CD14-positive monocyte (primary cell): Measurements from ENCODE around the gene RASA2. TPM values are rescaled to one million over a fixed set of nuclear protein-coding genes. Genes with fewer than 3 reads are reported as not detected.

ENCODE experiments used
- DNase-seq, 3 donors: peaks; one replicate each; pipeline ENCODE4 v3.0.0-alpha.2; 2011 to 2022
- H2AFZ ChIP-seq: 2 replicates; pipeline ENCODE4 v1.6.0; 2012; ENCODE audit warnings: mild to moderate bottlenecking, low read depth, low read length, inconsistent platforms; ENCODE audit not compliant: insufficient read depth, poor library complexity, severe bottlenecking
- H3K27ac ChIP-seq, 2 donors: 1 replicate in 1 of 2; 2 replicates in 1 of 2; pipeline ENCODE4 v1.5.1; 2012 to 2013; ENCODE audit warnings: low read length in 2 of 2, control low read depth in 1 of 2, inconsistent platforms in 1 of 2, low read depth in 1 of 2, mild to moderate bottlenecking in 1 of 2
- H3K27me3 ChIP-seq, 2 donors: one replicate each; pipeline versions ENCODE4 v1.6.0 to v1.6.1; 2011 to 2013; ENCODE audit warnings: low read length in 2 of 2; ENCODE audit not compliant: control insufficient read depth in 2 of 2, insufficient read depth in 2 of 2
- H3K36me3 ChIP-seq, 2 donors: replicated peaks in 1 of 2; 1 replicate in 1 of 2; 2 replicates in 1 of 2; pipeline versions ENCODE4 v1.5.1 to v1.6.1; 2012 to 2013; ENCODE audit warnings: low read length in 2 of 2, control low read depth in 1 of 2, inconsistent platforms in 1 of 2, mild to moderate bottlenecking in 1 of 2; ENCODE audit not compliant: insufficient read depth in 2 of 2, control insufficient read depth in 1 of 2
- H3K4me1 ChIP-seq, 2 donors: 1 replicate in 1 of 2; 2 replicates in 1 of 2; pipeline versions ENCODE4 v1.5.1 to v1.6.1; 2012 to 2013; ENCODE audit warnings: low read length in 2 of 2, control low read depth in 1 of 2, inconsistent platforms in 1 of 2, mild to moderate bottlenecking in 1 of 2, moderate library complexity in 1 of 2; ENCODE audit not compliant: insufficient read depth in 2 of 2, control insufficient read depth in 1 of 2
- H3K4me2 ChIP-seq: replicated peaks from 2 replicates; pipeline ENCODE3; 2012; ENCODE audit warnings: low read length, moderate library complexity, mild to moderate bottlenecking; ENCODE audit not compliant: poor library complexity, severe bottlenecking; ENCODE audit errors: extremely low read depth
- H3K4me3 ChIP-seq, 3 experiments: fragments of 200-600 bp in 1 of 3; sonication (generic) in 1 of 3; replicated peaks in 1 of 3; 1 replicate in 2 of 3; 2 replicates in 1 of 3; pipeline ENCODE4 v1.5.1; 2011 to 2013; ENCODE audit warnings: low read length in 3 of 3, mild to moderate bottlenecking in 3 of 3, control low read depth in 2 of 3, low read depth in 2 of 3, inconsistent platforms in 1 of 3, moderate library complexity in 1 of 3
- H3K79me2 ChIP-seq: 2 replicates; pipeline ENCODE4 v1.6.0; 2012; ENCODE audit warnings: mild to moderate bottlenecking, control low read depth, inconsistent platforms, low read length, moderate library complexity; ENCODE audit not compliant: insufficient read depth
- H3K9ac ChIP-seq: 2 replicates; pipeline ENCODE4 v1.6.0; 2017; ENCODE audit warnings: low read length, mild to moderate bottlenecking; ENCODE audit not compliant: insufficient read depth, poor library complexity, severe bottlenecking
- H3K9me3 ChIP-seq, 2 donors: replicated peaks in 1 of 2; 1 replicate in 1 of 2; 2 replicates in 1 of 2; pipeline versions ENCODE4 v1.5.1 to v1.6.1; 2012 to 2013; ENCODE audit warnings: low read length in 2 of 2, control low read depth in 1 of 2; ENCODE audit not compliant: control insufficient read depth in 1 of 2, insufficient read depth in 1 of 2
- H4K20me1 ChIP-seq: 2 replicates; pipeline ENCODE4 v1.6.0; 2012; ENCODE audit warnings: mild to moderate bottlenecking, low read length, control low read depth, moderate library complexity; ENCODE audit not compliant: insufficient read depth
- H3K27ac Mint-ChIP-seq, 7 donors: one replicate each; pipeline ENCODE4 v1.8.0; 2020; ENCODE audit warnings: mild to moderate bottlenecking in 7 of 7, mixed read lengths in 7 of 7, moderate library complexity in 6 of 7, inconsistent platforms in 2 of 7
- H3K27me3 Mint-ChIP-seq, 3 donors: one replicate each; pipeline ENCODE4 v1.8.0; 2021 to 2022; ENCODE audit warnings: low read depth in 3 of 3, mild to moderate bottlenecking in 3 of 3, mixed read lengths in 3 of 3, moderate library complexity in 3 of 3, inconsistent platforms in 1 of 3
- H3K36me3 Mint-ChIP-seq, 2 donors: one replicate each; pipeline ENCODE4 v1.8.0; 2020; ENCODE audit warnings: mixed read lengths in 2 of 2, inconsistent platforms in 1 of 2, mild to moderate bottlenecking in 1 of 2
- H3K4me1 Mint-ChIP-seq: one replicate; pipeline ENCODE4 v1.8.0; 2020; ENCODE audit warnings: mild to moderate bottlenecking, mixed read lengths
- H3K4me3 Mint-ChIP-seq, 2 donors: one replicate each; pipeline ENCODE4 v1.8.0; 2020; ENCODE audit warnings: mild to moderate bottlenecking in 2 of 2, mixed read lengths in 2 of 2, moderate library complexity in 1 of 2
- H3K9me3 Mint-ChIP-seq, 7 donors: one replicate each; pipeline ENCODE4 v1.8.0; 2020 to 2022; ENCODE audit warnings: mixed read lengths in 7 of 7, mild to moderate bottlenecking in 6 of 7, moderate library complexity in 6 of 7, inconsistent platforms in 2 of 7
- WGBS: methylation state at CpG from one replicate; pipeline ENCODE4 v1.1.5; 2013; ENCODE audit warnings: missing lambda C conversion rate; ENCODE audit not compliant: insufficient coverage; 5-methylcytosine and 5-hydroxymethylcytosine counted together
- intact Hi-C, 2 donors: fragments of 100-400 bp; cut with micrococcal nuclease; formaldehyde crosslinking; loops; one replicate each; pipeline versions ENCODE4 v1.15.0 to v1.15.1; 2023
- polyA plus RNA-seq, 3 donors: library from polyadenylated mRNA; depleted of rRNA in 1 of 3; unstranded in 2 of 3; stranded (reverse) in 1 of 3; fragments of 300-500 nt in 2 of 3; fragments of >200 nt in 1 of 3; fragmentation: Illumina TruSeq in 2 of 3; gene quantifications; 1 replicate in 2 of 3; 2 replicates in 1 of 3; pipeline ENCODE4 v1.2.3, GENCODE V29; 2012 to 2021
- TF ChIP-seq, protein P1 (sequence below): fragments of 200-600 bp; IDR thresholded peaks from one replicate; pipeline ENCODE4 v1.8.0; 2022; ENCODE audit warnings: antibody characterized with exemption, mild to moderate bottlenecking

RASA2 gene
- polyA plus RNA-seq, 3 donors = 7.0 to 13.5 (median 8.8) TPM

DNA sequence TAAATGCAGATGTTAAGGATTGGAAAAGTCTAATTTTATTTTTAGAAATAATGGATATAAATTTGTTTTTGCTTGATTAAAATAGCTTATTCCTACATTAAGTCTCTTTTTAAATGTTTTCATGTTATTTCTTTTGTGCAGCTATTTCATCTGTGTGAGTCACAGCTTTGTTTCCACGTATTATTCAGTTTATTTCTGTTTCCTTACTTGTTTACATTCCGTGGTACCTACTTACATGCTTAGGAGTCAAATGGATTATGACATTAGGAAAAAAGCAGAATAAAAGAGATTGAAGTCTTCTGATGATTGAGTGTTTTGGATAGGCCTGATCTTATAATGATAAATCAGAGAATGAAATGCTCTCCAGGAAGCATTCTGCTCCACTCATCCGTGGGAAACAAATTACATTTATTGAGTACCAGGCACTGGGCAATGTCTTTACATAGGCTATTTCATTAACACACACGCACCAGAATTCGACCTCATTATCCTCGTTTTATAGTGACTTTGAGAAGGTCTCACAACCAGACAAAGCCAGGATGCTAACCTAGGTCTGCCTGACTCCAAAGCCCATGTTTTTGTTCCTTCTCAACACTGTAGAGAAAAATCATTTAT, 38.1 kb upstream of the RASA2 start:
- Mint-ChIP-seq H3K4me1 (peaks cover 3% of the 10 kb centered on the region), H3K27me3 (no peaks in the 10 kb centered on the region), H3K27ac (no peak overlapping the region), H3K36me3 (peaks cover 25 to 31% of the 10 kb centered on the region in 2 donors), H3K4me3 (no peak overlapping the region), H3K9me3 (no peaks in the 10 kb centered on the region)
- H3K79me2 ChIP-seq = no peaks in the 10 kb centered on the region
- no peak overlapping the region for H3K9ac ChIP-seq
- intact Hi-C loops = no loop called here
- H4K20me1 ChIP-seq = no peaks in the 10 kb centered on the region
- H3K27ac ChIP-seq = no peak overlapping the region
- 90% methylated on average over 2 of the region's 6 CpGs for WGBS
- no peaks in the 10 kb centered on the region for H3K27me3 ChIP-seq
- H3K4me1 ChIP-seq = peaks cover 0 to 4% of the 10 kb centered on the region in 2 donors
- no peaks in the 10 kb centered on the region for H3K9me3 ChIP-seq
- no peak for DNase-seq
- H3K4me2 ChIP-seq = no peak overlapping the region
- TF ChIP-seq, protein P1, sequence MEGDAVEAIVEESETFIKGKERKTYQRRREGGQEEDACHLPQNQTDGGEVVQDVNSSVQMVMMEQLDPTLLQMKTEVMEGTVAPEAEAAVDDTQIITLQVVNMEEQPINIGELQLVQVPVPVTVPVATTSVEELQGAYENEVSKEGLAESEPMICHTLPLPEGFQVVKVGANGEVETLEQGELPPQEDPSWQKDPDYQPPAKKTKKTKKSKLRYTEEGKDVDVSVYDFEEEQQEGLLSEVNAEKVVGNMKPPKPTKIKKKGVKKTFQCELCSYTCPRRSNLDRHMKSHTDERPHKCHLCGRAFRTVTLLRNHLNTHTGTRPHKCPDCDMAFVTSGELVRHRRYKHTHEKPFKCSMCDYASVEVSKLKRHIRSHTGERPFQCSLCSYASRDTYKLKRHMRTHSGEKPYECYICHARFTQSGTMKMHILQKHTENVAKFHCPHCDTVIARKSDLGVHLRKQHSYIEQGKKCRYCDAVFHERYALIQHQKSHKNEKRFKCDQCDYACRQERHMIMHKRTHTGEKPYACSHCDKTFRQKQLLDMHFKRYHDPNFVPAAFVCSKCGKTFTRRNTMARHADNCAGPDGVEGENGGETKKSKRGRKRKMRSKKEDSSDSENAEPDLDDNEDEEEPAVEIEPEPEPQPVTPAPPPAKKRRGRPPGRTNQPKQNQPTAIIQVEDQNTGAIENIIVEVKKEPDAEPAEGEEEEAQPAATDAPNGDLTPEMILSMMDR = no peak
- no peak overlapping the region for H3K4me3 ChIP-seq
- H2AFZ ChIP-seq = no peak overlapping the region
- peaks cover 13 to 31% of the 10 kb centered on the region in 2 donors for H3K36me3 ChIP-seq

DNA sequence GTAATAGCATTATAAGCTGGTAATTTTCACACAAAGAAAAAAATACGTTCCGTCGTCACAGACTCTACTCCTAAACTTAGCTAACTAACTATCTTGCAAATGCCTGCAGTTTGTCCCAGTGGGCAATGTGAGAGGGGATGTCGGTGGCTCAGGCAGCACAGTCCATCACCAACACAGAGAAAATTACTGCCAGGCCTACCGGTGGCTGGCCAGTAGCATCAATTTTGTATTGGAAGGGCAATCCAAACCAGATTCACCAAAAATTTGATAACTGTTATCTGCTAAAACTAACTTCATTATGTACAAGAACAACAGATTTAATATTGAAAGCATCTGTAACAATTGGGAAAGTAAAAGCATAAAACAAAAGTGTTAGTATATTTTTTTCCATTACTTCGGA, 37.4 kb upstream of the RASA2 start:
- intact Hi-C loops = no loop called here
- no peak for DNase-seq
- WGBS = 100% methylated on average over 2 of the region's 6 CpGs
- Histone ChIP-seq H3K4me1 (peaks cover 0 to 4% of the 10 kb centered on the region in 2 donors), H3K27ac (no peak overlapping the region), H3K27me3 (no peaks in the 10 kb centered on the region), H4K20me1 (no peaks in the 10 kb centered on the region), H3K9ac (no peak overlapping the region), H3K4me3 (no peak overlapping the region), H3K79me2 (no peaks in the 10 kb centered on the region), H3K36me3 (peaks cover 6 to 24% of the 10 kb centered on the region in 2 donors), H3K9me3 (no peaks in the 10 kb centered on the region), H3K4me2 (no peak overlapping the region), H2AFZ (no peak overlapping the region)
- TF ChIP-seq, protein P1 = no peak
- Mint-ChIP-seq H3K4me1 (peaks cover 1% of the 10 kb centered on the region), H3K4me3 (no peak overlapping the region), H3K27ac (no peak overlapping the region), H3K36me3 (peaks cover 18 to 24% of the 10 kb centered on the region in 2 donors), H3K27me3 (no peaks in the 10 kb centered on the region), H3K9me3 (no peaks in the 10 kb centered on the region)
